HG02938 (cell line): ENCODE results near the gene SRL.
"Not testable (repeated sequence)": the region's sequence is repeated elsewhere in the genome, so short reads cannot be mapped to it uniquely, and the experiment has no call there.

Experiments
- ATAC-seq: cut with Tn5 transposase; IDR thresholded peaks from one replicate; pipeline ENCODE4 v1.9.1; 2021; ENCODE audit warnings: mild to moderate bottlenecking, moderate library complexity; ENCODE audit not compliant: unreplicated experiment

The SRL gene

DNA sequence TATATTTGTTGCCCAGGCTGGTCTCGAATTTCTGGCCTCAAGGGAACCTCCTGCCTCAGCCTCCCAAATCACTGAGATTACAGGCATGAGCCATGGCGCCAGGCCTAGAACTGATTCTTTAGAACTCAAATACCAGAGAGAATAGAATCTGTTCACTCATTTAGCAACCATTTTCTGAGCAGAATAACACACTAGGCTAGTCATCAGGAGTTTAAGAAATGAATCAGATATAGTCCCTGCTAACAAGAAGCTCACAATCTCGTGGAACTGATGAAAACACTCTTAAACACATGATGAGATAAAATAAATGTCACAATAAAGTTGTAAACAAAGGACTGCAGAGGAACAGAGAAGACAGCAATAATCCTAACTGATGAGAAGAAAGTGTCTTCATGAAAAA, 69.8 kb downstream of the SRL start:
- ATAC-seq = no peak

GRCh38 chr16:4169415-4169814, 72.5 kb downstream of the SRL start:
- ATAC-seq = no peak

- ATAC-seq = no peak
Measured at GRCh38 chr16:4166821-4167220, 75.1 kb downstream of the SRL start.

GRCh38 chr16:4160658-4161430, 81.0 kb downstream of the SRL start:
- ATAC-seq = no peak

- ATAC-seq = no peak
Measured at GRCh38 chr16:4159726-4160125, 82.2 kb downstream of the SRL start.

DNA sequence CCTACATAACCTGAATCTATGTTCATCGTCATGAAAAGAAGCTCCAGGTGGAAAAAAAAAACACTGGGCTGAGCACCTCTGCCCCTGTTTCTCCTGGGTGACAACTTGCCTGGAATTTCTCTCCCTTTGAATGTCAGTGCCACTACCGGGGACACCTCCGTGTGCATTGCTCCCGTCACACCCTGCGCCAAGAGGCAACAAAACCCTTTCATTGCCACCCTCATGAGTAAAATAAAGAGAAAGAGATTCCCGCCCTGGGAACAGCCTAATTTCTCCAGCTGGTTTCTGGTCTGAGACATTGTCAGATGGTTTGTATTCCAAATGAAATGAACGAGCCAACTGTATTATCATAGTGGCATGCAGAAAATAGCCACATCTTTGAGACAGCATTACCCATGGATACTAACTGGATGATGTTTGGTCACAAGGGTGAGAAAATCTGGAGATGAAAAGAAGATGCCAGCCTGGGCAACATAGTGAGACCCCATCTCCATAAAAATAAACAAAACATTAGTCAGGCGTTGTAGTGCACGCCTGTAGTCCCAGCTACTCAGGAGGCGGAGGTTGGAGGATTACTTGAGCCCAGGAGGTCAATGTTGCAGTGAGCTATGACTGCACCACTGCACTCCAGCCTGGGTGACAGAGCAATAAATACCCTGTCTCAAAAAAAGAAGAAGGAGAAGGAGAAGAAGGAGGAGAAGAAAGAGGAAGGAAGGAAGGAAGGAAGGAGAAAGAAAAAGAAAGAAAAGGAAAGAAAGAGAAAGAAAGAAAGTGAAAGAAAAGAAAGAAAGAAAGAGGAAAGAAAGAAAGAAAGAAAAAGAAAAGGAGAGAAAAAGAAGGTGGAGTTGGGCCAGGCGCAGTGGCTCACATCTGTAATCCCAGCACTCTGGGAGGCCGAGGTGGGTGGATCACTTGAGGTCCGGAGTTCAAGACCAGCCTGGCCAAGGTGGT, 83.5 kb downstream of the SRL start:
- no peak for ATAC-seq

DNA sequence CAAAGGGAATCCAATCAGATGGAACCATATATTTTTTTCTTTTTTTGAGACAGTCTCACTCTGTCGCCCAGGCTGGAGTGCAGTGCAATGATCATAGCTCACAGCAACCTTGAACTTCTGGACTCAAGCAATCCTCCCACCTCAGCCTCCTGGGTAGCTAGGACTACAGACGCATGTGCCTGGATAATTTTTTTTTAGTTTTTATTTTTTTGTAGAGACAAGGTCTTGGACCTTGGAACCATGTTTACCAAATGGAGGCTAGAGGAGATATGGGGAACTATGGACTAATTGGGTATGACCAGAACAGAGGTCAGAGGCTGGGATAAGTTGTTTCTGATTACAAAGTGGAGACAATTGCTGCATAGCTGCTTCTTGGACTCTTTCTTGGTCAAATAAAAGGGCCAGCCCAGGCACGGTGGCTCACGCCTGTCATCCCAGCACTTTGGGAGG, 84.5 kb downstream of the SRL start:
- no peak for ATAC-seq

DNA sequence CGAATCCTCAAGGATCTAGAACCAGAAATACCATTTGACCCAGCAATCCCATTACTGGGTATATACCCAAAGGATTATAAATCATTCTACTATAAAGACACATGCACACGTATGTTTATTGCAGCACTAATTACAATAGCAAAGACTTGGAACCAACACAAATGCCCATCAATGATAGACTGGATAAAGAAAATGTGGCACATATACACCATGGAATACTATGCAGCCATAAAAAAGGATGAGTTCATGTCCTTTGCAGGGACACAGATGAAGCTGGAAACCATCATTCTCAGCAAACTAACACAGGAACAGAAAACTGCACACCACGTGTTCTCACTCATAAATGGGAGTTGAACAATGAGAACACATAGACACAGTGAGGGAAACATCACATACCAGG, 85.4 kb downstream of the SRL start:
- not testable (repeated sequence) for ATAC-seq

- ATAC-seq = not testable (repeated sequence)
Measured at GRCh38 chr16:4153364-4153763, 88.5 kb downstream of the SRL start.

- ATAC-seq = no peak
Measured at GRCh38 chr16:4152267-4152666, 89.6 kb downstream of the SRL start.

DNA sequence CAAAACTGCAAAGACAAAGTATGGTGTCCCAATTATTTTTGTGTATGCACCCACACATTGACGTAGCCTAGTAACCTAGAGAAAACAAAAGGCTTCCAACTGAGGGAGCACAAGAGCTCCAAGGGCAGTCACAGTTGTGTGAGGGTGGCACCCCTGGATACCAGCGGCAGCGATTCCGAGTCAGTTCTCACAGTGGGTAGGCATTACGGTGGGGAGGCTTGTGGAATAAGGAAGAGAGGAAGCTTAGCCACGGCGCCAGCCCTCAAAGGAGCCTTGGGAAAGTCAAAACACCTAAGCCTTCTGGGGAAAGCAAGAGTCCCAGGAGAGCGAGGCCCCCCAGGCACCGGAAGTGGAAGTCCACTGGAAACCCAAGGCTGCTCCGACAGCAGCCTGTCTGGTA, 94.6 kb downstream of the SRL start:
- no peak for ATAC-seq

- no peak for ATAC-seq
Measured at GRCh38 chr16:4142268-4142667, 99.6 kb downstream of the SRL start.

DNA sequence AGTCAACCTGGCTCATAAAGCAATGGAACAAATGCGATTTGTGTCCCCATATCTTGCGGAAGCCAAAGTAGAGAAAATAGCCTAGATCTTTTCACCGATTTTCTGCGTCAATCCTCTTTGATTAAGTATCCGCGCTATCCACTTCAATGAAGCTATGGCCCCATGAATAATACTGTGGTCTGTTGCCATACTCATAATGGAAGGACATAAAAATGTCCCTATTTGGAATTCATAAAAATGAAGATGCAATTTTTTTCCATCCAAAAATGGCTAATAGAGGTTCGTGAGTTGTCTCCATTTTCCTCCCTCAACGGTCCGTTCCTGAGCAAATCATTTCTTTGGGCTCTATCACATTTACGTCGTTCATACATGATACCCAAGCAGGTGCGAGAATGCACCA, 100.3 kb downstream of the SRL start:
- ATAC-seq = no peak

GRCh38 chr16:4140652-4141051, 101.2 kb downstream of the SRL start:
- ATAC-seq = no peak

DNA sequence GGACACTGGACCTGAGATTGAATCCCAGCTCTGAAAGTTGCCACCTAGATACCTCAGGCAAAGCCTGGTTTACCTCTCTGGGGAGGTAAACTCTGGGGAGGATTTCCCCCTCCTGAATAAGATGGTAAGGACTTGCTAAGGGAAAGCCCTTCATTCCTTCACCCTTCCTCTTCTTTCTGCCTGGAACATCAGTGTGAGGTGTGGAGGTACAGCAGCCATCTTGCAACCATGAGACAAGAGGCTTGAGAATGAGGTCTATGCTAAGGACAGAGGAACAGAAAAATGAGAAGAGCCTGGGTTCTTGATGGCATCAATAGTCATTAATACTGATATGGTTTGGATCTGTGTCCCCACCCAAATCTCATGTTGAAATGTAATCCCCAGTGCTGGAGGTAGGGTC, 101.9 kb downstream of the SRL start:
- no peak for ATAC-seq
